Urinary bladder (tissue), 4 donors: ENCODE data around the gene BICDL2. TPM values are rescaled to one million over a fixed set of nuclear protein-coding genes. Genes with fewer than 3 reads are reported as not detected.
"Not testable (repeated sequence)": the region's sequence is repeated elsewhere in the genome, so short reads cannot be mapped to it uniquely, and the experiment has no call there.

ENCODE experiments used
- DNase-seq: peaks from one replicate; pipeline ENCODE4 v3.0.0-alpha.2; 2015; ENCODE audit errors: extremely low spot score
- H3K27ac ChIP-seq: one replicate; pipeline ENCODE4 v1.5.1; 2013; ENCODE audit warnings: low read depth, mild to moderate bottlenecking, moderate library complexity
- H3K36me3 ChIP-seq: one replicate; pipeline ENCODE4 v1.6.1; 2013; ENCODE audit warnings: mild to moderate bottlenecking, moderate library complexity; ENCODE audit not compliant: insufficient read depth
- H3K4me1 ChIP-seq: one replicate; pipeline ENCODE4 v1.6.1; 2013; ENCODE audit warnings: mild to moderate bottlenecking, moderate library complexity; ENCODE audit not compliant: insufficient read depth
- H3K4me3 ChIP-seq: one replicate; pipeline ENCODE4 v1.5.1; 2013; ENCODE audit warnings: low read depth, low read length
- WGBS: extraction: QIAGEN DNeasy Blood & Tissue Kit; methylation state at CpG from one replicate; pipeline ENCODE4 v1.1.7; 2013; 5-methylcytosine and 5-hydroxymethylcytosine counted together
- polyA plus RNA-seq: library from polyadenylated mRNA; stranded (reverse); fragments of 200-250 nt; gene quantifications from one replicate; pipeline ENCODE4 v1.2.3, GENCODE V29; 2013
- total RNA-seq: library from RNA; depleted of rRNA; stranded (reverse); fragments of >200 nt; gene quantifications from one replicate; pipeline ENCODE4 v1.2.3, GENCODE V29; 2014
- donor health status: healthy with polysubstance abuse.
- donor health status: healthy.

The BICDL2 gene, protein sequence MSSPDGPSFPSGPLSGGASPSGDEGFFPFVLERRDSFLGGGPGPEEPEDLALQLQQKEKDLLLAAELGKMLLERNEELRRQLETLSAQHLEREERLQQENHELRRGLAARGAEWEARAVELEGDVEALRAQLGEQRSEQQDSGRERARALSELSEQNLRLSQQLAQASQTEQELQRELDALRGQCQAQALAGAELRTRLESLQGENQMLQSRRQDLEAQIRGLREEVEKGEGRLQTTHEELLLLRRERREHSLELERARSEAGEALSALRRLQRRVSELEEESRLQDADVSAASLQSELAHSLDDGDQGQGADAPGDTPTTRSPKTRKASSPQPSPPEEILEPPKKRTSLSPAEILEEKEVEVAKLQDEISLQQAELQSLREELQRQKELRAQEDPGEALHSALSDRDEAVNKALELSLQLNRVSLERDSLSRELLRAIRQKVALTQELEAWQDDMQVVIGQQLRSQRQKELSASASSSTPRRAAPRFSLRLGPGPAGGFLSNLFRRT
- 7.2 TPM for total RNA-seq
- polyA plus RNA-seq: 8.3 TPM

DNA sequence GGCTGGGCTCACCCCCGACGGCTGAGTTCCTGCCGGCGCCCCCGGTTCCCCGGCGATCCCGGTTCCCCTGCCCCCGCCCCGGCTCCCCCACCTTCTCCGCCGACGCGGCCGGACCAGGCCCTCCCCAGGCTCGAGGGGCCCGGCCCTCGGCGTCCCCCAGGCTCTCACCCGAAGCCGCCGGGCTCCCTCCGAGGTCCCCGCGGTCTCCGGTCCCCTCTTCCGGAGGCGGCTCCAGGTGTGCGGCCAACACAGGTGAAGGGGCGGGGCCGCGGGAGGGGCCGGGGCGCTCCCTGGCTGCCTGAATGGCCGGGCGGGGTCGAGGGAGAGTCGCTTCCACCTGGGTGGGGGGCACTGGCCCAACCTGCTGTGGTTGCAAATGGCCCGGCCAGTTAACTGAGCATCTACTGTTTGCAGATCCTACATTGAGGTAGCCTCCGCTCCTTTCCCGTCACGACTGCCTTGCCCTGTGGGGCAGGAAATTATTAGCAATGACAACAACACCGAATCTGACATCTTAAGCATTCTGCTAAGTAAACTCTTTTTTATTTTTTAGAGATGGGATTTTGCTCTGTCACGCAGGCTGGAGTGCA, at the start of gene BICDL2:
Gene BICDL2, minus strand, starts transcription at position 219 of the 590 bp plus-strand sequence. CDS start 1,448 bp downstream, outside the sequence.
- WGBS: 6% methylated on average over 44 of the region's 44 CpGs
- Histone ChIP-seq H3K4me3 (peak within 1 kb of the TSS; percentile 37), H3K36me3 (no peaks in the 10 kb centered on the region), H3K4me1 (no peaks in the 10 kb centered on the region), H3K27ac (peak within 1 kb of the TSS; percentile 40)
- DNase-seq: no peak

DNA sequence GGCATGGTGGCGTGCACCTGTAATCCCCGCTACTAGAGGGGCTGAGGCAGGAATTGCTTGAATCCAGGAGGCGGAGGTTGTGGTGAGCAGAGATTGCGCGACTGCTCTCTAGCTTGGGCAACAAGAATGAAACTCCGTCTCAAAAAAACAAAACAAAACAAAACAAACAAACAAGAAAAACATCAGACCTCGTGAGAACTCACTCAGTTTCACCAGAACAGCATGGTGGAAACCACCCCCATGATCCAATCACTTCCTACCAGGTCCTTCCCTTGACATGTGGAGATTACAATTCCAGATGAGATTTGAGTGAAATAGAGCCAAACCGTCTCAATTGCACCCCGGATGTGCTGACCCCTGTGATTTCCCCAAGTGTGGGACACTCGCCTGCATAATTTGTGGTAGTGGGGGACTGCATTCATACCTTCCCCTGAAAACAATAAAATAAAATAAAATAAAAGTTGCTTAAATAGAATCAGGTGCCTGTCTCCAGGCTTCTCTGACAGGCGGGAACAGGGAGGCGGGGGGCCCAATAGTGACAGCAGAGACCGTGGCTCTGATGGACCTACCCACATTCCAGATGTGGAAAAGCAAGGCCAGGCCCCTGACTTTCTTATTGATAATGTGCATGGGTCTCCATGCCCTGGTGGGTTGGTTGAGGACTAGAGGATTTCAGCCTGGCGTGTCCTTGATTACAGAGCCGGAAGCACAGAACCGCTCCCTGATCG, 49.3 kb upstream of the BICDL2 start:
- Histone ChIP-seq H3K4me3 (no peak overlapping the region), H3K36me3 (no peaks in the 10 kb centered on the region), H3K27ac (no peak overlapping the region), H3K4me1 (no peaks in the 10 kb centered on the region)
- WGBS: 87% methylated on average over 17 of the region's 17 CpGs
- DNase-seq: no peak

DNA sequence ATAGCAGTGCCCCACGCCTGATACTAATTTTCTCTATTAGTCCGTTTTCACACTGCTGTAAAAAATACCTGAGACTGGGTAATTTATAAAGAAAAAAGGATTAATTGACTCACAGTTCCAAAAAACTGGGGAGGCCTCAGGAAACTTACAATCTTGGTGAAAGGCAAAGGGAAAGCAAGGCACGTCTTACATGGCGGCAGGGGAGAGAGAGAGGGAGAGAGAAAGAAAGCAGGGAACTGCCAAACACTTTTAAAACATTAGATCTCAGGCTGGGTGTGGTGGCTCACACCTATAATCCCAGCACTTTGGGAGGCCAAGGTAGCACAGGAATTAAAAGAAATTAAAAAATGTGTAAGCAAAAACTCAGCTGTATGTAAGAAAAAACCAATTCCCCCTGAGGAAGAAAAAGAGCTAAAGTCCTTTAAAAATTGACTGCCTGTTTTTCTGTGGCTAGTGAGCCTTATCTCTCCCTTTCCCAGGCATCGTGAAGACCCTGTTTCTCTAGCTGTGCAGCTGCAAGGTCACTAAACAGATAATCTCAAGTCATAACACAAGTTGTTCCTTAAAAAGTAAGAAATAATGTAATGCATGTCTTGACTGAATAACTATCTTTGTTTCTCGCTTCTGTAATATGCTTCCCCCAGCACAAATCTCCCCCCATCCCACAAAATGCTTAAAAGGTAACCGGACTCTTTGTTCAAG, 48.4 kb upstream of the BICDL2 start:
- no peak for DNase-seq
- Histone ChIP-seq H3K36me3 (no peaks in the 10 kb centered on the region), H3K4me3 (no peak overlapping the region), H3K27ac (no peak overlapping the region), H3K4me1 (no peaks in the 10 kb centered on the region)
- 69% methylated on average over 7 of the region's 7 CpGs for WGBS

DNA sequence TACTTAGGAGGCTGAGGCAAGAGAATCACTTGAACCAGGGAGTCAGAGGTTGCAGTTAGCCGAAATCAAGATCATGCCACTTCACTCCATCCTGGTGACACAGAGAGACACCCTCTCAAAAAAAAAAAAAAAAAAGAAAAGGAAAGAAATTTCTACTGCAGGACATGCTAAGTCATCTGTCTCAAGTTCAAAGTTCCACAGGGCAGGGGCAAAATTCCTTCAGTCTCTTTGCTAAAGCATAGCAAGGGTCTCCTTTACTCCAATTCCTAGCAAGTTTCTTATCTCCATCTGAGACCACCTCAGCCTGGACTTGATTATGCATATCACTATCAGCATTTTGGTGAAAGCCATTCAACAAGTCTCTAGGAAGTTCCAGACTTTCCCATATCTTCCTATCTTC, 47.7 kb upstream of the BICDL2 start:
- H3K4me3 ChIP-seq: no peak overlapping the region
- no peaks in the 10 kb centered on the region for H3K36me3 ChIP-seq
- no peak overlapping the region for H3K27ac ChIP-seq
- 94% methylated on average over 1 of the region's 1 CpG for WGBS
- H3K4me1 ChIP-seq: no peaks in the 10 kb centered on the region
- no peak for DNase-seq

DNA sequence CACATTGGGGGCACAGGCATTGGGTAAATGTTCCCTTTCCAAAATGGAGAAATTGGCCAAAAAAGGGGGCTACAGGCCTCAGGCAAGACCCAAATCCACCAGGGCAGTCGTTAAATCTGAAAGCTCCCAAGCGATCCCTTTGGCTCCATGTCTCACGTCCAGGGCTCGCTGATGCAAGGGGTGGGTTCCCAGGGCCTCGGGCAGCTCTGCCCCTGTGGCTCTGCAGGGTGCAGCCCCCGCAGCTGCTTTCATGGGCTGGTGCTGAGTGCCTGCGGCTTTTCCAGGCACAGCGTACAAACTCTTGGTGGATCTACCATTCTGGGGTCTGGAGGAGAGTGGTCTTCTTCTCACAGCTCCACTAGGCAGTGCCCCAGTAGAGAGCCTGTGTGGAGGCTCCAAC, 46.7 kb upstream of the BICDL2 start:
- DNase-seq, H3K36me3 ChIP-seq, H3K4me3 ChIP-seq, H3K27ac ChIP-seq, H3K4me1 ChIP-seq: not testable (repeated sequence)
- WGBS: 89% methylated on average over 8 of the region's 8 CpGs

DNA sequence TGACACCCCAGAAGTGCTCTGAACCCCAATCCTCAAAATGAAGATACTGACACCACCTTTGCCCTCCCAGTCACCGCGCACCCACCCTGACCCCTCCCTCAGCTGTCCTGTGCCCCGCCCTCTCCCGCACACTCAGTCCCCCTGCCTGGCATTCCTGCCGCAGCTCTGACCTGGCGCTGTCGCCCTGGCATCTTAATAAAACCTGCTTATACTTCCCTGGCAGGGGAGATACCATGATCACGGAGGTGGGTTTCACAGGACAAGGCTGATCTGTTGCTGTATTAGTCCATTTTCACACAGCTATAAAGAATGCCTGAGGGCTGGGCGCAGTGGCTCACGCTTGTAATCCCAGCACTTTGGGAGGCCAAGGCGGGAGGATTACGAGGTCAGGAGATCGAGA, 45.2 kb upstream of the BICDL2 start:
- 90% methylated on average over 13 of the region's 13 CpGs for WGBS
- DNase-seq, H3K4me1 ChIP-seq: not testable (repeated sequence)

DNA sequence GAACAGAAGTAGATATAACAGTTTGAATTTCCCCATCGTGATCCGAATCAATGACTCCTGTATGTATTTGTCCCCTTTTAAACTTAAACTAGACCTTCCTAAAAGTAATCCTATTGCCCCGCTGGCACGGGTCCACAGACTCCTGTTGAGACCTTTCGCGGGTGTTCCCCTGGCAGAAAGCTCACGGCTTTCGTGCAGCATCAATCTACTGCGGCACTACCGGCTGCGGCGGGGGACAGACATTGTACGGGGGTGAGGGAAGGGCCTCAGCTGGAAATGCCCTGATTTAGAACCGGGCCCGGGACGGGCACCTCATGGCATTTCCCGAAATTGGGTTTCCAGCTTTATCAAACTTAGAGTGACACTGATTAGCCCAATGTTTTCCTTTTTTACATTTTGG, 43.3 kb upstream of the BICDL2 start:
- Histone ChIP-seq H3K4me1 (no peaks in the 10 kb centered on the region), H3K36me3 (no peaks in the 10 kb centered on the region), H3K27ac (no peak overlapping the region), H3K4me3 (no peak overlapping the region)
- WGBS: 84% methylated on average over 17 of the region's 17 CpGs
- no peak for DNase-seq

More for the DNA sequence above, 45.2 kb upstream of the BICDL2 start:
- not testable (repeated sequence) for H3K36me3 ChIP-seq, H3K4me3 ChIP-seq, H3K27ac ChIP-seq

DNA sequence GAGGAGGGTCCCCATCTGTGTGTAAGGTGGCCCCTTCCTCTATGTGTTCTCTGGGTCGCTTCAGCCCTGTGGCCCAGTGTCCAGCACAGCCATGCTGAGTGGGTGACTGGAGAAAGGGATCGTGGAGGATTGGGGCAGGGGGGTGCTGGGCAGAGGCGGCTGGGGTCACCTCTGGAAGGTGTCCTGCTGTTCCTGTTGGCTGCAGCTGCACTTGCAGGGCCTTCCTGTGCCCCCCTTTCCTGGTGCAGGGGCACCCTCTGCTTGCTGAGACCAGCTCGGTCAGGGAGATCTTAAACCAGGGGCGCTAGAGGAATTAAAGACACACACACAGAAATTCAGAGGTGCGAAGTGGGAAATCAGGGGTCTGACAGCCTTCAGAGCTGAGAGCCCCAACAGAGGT, 39.8 kb upstream of the BICDL2 start:
- Histone ChIP-seq H3K4me1 (no peaks in the 10 kb centered on the region), H3K27ac (no peak overlapping the region), H3K4me3 (no peak overlapping the region), H3K36me3 (no peaks in the 10 kb centered on the region)
- no peak for DNase-seq
- WGBS: 75% methylated on average over 6 of the region's 6 CpGs

DNA sequence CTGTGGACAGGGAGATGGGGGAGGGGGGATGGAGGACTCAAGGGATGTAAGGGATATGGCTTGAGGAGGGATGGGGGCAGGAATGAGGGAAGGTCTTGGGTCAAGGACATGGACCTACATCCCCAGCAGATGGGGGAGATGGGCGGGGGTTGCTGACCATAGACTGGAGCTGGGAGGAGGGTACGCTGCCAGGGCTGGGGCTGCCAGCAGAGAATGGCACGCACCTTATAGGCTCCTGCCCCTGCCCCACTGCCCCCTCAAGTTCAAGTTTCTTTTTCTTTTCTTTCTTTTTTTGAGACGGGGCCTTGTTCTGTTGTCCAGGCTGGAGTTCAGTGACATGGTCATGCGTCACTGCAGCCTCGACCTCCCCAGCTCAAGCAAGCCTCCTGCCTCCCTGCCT, 39.2 kb upstream of the BICDL2 start:
- H3K36me3 ChIP-seq, H3K27ac ChIP-seq, DNase-seq, H3K4me3 ChIP-seq, H3K4me1 ChIP-seq: not testable (repeated sequence)
- 75% methylated on average over 6 of the region's 6 CpGs for WGBS

DNA sequence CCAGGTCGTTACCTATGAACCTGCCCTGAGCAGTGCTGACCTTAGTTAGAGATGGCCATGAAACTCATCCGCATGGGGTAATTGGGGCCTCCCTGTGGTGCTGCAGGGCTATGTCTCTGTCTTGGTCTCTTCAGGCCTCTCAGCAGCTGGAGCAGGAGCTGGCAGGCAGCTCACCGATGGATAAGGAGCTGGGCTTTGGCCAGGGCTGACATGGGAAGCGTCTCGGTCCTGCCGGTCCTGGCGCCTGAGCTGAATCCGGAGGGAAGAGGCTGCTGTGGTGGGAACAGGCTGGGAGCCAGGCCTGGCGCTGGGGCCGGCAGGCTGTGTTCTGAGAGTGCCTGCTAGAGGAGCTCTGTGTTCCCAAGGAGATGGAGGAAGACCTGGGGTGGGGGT, 38.8 kb upstream of the BICDL2 start:
- H3K4me1 ChIP-seq: no peaks in the 10 kb centered on the region
- H3K4me3 ChIP-seq: no peak overlapping the region
- H3K27ac ChIP-seq: no peak overlapping the region
- 13% methylated on average over 10 of the region's 10 CpGs for WGBS
- DNase-seq: no peak
- no peaks in the 10 kb centered on the region for H3K36me3 ChIP-seq

DNA sequence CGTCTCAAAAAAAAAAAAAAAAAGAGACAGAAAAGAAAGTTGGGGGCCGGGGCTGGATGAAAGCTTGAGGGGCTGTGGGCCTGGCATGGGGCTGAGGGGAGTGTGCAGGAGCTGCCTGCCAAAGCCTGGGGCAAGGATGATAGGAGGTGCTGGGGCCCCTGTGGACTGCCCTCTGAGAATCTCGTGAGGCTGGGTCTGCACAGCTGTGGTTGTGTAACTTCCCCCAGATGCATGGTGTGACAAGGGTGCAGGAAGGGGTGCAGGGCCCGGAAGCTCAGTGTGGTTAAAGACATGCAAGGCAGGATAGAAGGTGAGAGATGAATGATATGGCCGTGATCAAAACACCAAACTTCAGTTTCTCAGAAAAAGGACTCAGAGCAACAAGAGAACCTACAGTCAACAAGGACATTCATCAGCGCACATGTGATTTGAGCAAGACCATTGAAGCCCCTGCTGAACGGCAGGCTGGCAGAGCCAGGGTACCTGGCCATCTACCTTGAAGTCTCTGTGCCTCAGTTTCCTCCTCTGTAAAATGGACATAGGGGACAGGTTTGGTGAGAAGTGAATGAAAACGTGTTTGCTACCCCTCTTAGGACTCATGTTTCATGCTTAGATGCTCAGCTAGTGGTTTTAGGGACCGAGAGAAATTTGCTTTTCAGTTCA, 38.2 kb upstream of the BICDL2 start:
- Histone ChIP-seq H3K27ac (no peak overlapping the region), H3K4me1 (no peaks in the 10 kb centered on the region), H3K36me3 (no peaks in the 10 kb centered on the region), H3K4me3 (no peak overlapping the region)
- 64% methylated on average over 9 of the region's 9 CpGs for WGBS
- DNase-seq: no peak

DNA sequence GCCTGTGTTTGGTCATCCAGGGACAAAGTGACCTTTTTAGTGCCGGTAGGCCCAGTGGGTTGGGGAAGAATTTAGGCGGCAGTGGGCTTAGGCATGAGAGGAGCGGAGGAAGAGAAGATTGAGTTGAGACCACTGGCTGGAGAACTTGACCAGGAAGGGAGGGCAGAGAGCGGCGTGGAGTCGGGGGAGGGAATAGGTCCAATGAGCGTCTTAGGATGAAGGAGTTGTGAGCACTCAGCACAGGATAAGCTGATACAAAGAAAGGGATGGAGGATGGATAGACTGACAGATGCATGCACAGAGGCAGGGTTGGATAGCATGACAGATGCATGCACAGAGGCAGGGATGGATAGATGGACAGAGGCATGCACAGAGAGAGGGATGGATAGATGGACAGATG, 36.7 kb upstream of the BICDL2 start:
- Histone ChIP-seq H3K36me3 (no peaks in the 10 kb centered on the region), H3K4me3 (no peak overlapping the region), H3K27ac (no peak overlapping the region), H3K4me1 (no peaks in the 10 kb centered on the region)
- WGBS: 90% methylated on average over 7 of the region's 7 CpGs
- no peak for DNase-seq
